Measurements from ENCODE around the gene IGLL1.
"Not testable (repeated sequence)": the region's sequence is repeated elsewhere in the genome, so short reads cannot be mapped to it uniquely, and the experiment has no call there.

IGLL1 gene

GRCh38 chr22:23539135-23539838 is 40.8 kb downstream of the IGLL1 start:
- FAIRE-seq, result no peak

- not testable (repeated sequence) for FAIRE-seq
Observed at GRCh38 chr22:23538696-23539030, 41.4 kb downstream of the IGLL1 start.

- FAIRE-seq, result not testable (repeated sequence)
Observed at GRCh38 chr22:23537830-23538695, 42.0 kb downstream of the IGLL1 start.

GRCh38 chr22:23537416-23537815 is 42.7 kb downstream of the IGLL1 start:
- FAIRE-seq, result no peak

- no peak for FAIRE-seq
Observed at GRCh38 chr22:23536821-23537345, 43.2 kb downstream of the IGLL1 start.

- FAIRE-seq, result not testable (repeated sequence)
Observed at GRCh38 chr22:23535790-23536661, 44.1 kb downstream of the IGLL1 start.

GRCh38 chr22:23534851-23535717 is 45.0 kb downstream of the IGLL1 start:
- FAIRE-seq, result no peak

- FAIRE-seq, result no peak
Observed at GRCh38 chr22:23534201-23534850, 45.8 kb downstream of the IGLL1 start.

GRCh38 chr22:23533771-23534191 is 46.3 kb downstream of the IGLL1 start:
- FAIRE-seq, result no peak

GRCh38 chr22:23533328-23533762 is 46.7 kb downstream of the IGLL1 start:
- no peak for FAIRE-seq

GRCh38 chr22:23532731-23533130 is 47.4 kb downstream of the IGLL1 start:
- no peak for FAIRE-seq

GRCh38 chr22:23531966-23532705 is 48.0 kb downstream of the IGLL1 start:
- no peak for FAIRE-seq

GRCh38 chr22:23531283-23531956 is 48.7 kb downstream of the IGLL1 start:
- FAIRE-seq, result no peak

GRCh38 chr22:23530766-23531282 is 49.3 kb downstream of the IGLL1 start:
- no peak for FAIRE-seq

GRCh38 chr22:23530106-23530505 is 50.0 kb downstream of the IGLL1 start:
- no peak for FAIRE-seq

- no peak for FAIRE-seq
Observed at GRCh38 chr22:23529166-23530103, 50.7 kb downstream of the IGLL1 start.

- FAIRE-seq, result no peak
Observed at GRCh38 chr22:23527971-23528740, 51.9 kb downstream of the IGLL1 start.
